Left hindlimb (tissue), 1 donor: ENCODE measurements around the gene ACSM2A.
"Not testable (repeated sequence)": the region's sequence is repeated elsewhere in the genome, so short reads cannot be mapped to it uniquely, and the experiment has no call there.

Experiments used
- DNase-seq: peaks from one replicate; pipeline ENCODE4 v3.0.0-alpha.2; 2018

Gene ACSM2A, protein sequence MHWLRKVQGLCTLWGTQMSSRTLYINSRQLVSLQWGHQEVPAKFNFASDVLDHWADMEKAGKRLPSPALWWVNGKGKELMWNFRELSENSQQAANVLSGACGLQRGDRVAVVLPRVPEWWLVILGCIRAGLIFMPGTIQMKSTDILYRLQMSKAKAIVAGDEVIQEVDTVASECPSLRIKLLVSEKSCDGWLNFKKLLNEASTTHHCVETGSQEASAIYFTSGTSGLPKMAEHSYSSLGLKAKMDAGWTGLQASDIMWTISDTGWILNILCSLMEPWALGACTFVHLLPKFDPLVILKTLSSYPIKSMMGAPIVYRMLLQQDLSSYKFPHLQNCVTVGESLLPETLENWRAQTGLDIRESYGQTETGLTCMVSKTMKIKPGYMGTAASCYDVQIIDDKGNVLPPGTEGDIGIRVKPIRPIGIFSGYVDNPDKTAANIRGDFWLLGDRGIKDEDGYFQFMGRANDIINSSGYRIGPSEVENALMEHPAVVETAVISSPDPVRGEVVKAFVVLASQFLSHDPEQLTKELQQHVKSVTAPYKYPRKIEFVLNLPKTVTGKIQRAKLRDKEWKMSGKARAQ

GRCh38 chr16:20451364-20451763, at the start of gene ACSM2A:
Gene ACSM2A (plus strand): TSS chr16:20451521. CDS start chr16:20460115, 8,594 bp downstream.
- DNase-seq: not testable (repeated sequence)

DNA sequence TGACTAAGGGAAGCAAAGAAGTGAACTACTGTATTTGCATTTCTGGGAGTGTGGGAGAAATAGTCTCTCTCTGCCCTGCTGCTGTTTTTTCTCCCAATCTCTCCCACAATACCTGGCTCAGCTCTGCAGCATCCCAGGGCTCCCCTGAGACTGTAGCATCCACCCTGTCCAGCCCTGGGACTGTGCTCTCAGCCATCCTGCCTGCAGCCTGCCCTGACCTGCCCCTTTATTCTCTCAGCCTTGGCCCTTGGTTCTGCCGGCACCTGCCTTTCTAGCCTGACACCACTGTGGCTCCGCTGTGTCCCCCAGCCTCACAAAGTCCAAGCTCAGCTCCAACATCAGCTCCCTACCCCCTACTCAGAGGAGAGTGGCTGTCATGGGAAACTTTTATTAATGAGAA, 48.7 kb upstream of the ACSM2A start:
- no peak for DNase-seq

GRCh38 chr16:20404637-20405036, 46.7 kb upstream of the ACSM2A start, which contains the start of gene PDILT:
Gene PDILT (minus strand): TSS chr16:20404737. CDS start chr16:20399300, 5,437 bp downstream.
- DNase-seq: no peak

GRCh38 chr16:20409398-20410120, 41.8 kb upstream of the ACSM2A start, which contains the start of gene ACSM5:
Gene ACSM5 (plus strand): TSS chr16:20409534. CDS start chr16:20411485, 1,951 bp downstream.
- peak; percentile 42 for DNase-seq

GRCh38 chr16:20410121-20410723, 41.1 kb upstream of the ACSM2A start:
- no peak for DNase-seq

DNA sequence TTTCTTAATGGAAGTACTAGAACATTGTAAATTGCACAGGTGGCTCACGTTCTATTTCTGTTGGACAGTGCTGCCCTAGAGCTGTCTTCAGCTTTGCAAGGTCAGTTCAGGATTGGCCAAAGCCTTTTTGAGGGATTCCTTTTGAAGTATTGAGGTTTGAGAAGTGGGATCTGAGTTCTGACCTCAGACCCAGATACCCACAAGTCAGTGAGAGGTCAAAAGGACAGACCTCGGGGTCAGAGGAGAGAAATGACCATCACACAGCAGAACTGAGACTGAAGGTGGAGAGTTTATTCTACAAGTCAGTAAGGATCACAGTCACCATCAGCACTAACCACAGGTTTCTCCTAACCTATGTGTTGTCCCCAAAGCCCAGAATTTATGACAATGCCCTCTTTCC, 40.3 kb upstream of the ACSM2A start:
- DNase-seq: no peak

DNA sequence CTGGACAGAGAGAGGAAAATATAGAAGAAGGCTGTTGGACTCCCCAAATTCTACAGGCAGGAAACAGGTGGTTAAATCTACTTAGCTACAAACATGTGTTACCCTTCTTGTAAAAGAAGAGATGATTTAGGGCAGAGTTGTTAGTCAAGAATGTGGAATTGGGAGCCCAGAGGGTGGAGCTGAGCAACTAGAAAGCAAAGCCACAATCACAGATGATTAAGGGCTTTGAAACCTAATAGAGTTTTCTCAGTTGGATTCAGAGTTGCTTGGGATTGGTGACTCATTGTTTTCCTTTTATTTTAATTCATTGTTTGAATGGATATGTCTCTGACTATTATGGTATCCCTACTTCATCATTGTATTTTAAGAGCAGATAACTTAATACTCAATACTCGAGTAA, 35.8 kb upstream of the ACSM2A start:
- no peak for DNase-seq

- not testable (repeated sequence) for DNase-seq
These were observed 32.2 kb upstream of the ACSM2A start for GRCh38 chr16:20419093-20419492.

DNA sequence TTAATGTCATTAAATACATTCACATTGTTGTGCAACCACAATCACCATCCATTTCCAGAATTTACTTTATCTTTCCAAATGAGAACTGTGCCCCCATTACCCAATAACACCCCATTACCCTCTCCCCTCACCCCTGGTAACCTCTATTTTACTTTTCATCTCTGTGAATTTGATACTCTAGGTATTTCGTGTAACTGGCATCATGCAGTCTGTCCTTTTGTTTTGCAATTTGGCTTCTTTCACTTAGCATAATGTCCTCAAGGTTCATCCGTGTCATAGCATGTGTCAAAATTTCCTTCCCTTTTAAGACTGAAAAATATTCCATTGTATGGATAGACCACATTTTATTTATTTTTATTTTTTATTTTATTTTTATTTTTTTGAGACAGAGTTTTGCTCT, 29.6 kb upstream of the ACSM2A start:
- DNase-seq: not testable (repeated sequence)

GRCh38 chr16:20423772-20424128, 27.6 kb upstream of the ACSM2A start:
- DNase-seq: not testable (repeated sequence)

GRCh38 chr16:20424129-20424866, 27.0 kb upstream of the ACSM2A start:
- DNase-seq: no peak

- DNase-seq: not testable (repeated sequence)
These were observed 23.9 kb upstream of the ACSM2A start for GRCh38 chr16:20427401-20427797.

- DNase-seq: not testable (repeated sequence)
These were observed 21.8 kb upstream of the ACSM2A start for GRCh38 chr16:20429499-20429898.

DNA sequence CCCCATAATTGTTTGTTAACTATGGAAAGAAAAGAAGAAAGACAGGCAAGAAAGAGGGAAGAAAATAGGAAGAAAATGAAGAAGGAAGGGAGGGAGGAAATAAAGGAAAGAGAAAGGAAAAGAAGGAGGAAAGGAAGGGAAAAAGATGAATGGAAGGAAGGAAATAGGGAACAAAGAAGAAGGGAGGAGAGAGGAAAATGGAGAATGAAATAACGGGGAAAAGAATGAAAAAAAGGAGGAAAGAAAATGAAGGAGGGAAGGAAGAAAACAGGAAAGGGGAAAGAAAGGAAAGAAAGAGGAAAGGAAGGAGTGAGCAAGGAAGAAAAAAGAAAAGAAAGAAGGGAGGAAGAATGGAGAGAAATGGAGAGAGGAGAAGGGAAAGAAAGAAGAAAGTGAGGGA, 20.8 kb upstream of the ACSM2A start:
- DNase-seq: not testable (repeated sequence)

GRCh38 chr16:20430948-20431347, 20.4 kb upstream of the ACSM2A start:
- no peak for DNase-seq

DNA sequence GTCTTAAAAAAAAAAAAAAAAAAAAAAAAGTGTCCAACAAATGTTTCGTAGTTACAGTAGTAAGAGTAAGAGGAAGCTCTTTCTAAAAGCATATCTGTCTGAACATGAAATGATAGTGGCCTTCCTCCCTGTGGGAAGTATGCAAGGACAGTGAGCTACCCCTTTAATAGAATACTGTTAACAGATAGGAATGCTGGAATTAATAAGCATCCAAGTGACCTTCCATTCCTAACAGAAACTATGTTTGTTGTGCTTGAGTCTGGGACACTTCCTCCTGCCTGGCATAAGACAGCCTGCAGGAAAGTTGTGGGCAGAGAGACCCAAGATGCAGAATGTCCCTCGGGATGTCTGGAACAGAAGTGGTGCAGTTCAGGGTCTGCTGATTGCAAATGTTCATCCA, 12.4 kb upstream of the ACSM2A start:
- DNase-seq: not testable (repeated sequence)

- not testable (repeated sequence) for DNase-seq
These were observed 11.5 kb upstream of the ACSM2A start for GRCh38 chr16:20439820-20440231.

GRCh38 chr16:20440731-20441130, 10.6 kb upstream of the ACSM2A start:
- not testable (repeated sequence) for DNase-seq

GRCh38 chr16:20441191-20441590, 10.1 kb upstream of the ACSM2A start:
- DNase-seq: no peak

GRCh38 chr16:20441859-20442258, 9.5 kb upstream of the ACSM2A start:
- not testable (repeated sequence) for DNase-seq

DNA sequence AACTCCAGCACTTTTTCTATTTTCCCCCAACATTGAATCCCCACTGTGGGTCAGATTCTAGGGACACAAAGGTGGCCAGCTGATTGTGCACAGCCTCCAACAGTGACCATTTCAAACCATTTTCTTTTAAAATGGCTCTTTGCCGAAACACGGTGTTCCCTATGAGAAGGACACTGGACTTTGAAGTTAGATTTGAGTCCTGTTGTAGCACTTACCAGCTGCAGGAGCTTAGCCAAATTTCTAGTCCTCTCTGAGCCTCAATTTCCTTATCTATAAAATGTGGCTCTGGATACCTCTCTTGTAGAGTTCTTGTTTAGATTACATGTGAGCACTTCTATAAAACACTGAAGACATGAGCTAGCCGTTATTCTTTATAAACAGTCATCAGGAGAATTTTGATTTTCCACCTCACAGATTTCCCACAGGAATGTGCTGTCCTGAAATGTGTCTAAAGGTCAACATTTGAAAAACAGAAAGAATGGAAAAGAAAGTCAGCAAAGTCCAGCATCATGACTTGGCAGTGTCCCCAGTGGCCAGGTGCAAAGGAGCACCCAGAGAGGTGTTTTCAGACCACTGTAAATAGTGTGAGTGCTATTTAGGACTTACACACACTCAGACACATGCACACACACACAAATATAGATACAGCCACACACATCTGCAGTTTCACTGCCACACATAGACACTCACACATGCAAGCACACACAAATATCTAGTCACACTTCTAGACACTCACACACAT, 4.5 kb upstream of the ACSM2A start:
- DNase-seq: not testable (repeated sequence)

GRCh38 chr16:20453633-20454032, 2.3 kb downstream of the ACSM2A start:
- not testable (repeated sequence) for DNase-seq
